ENCODE data around the gene ATP9A.

The ATP9A gene

GRCh38 chr20:51581571-51581970 is 186.6 kb downstream of the ATP9A start:
- no peak overlapping the region for H3K27ac ChIP-seq (ENCODE audit: extremely low read depth, low read depth, low read length)
- no peaks in the 10 kb centered on the region for H3K9me3 ChIP-seq (ENCODE audit: control insufficient read depth, insufficient read depth, low read depth, low read length)
- ChIA-PET CTCF (interaction anchor here (0.6 kb wide), 1 partner anchor 76 kb away, joined by 3 read pairs; no protein-coding TSS in a partner anchor), POLR2A (no interaction called here)
- H3K4me1 ChIP-seq (ENCODE audit: control insufficient read depth, insufficient read depth, low read length): no peaks in the 10 kb centered on the region
- TF ChIP-seq SALL2 (tag by site-specific recombination; IDR thresholded peaks at IDR 0.05; ENCODE audit: borderline replicate concordance) (no peak), ZNF157 (tag by site-specific recombination; IDR thresholded peaks at IDR 0.05) (no peak)
- H3K36me3 ChIP-seq (ENCODE audit: control insufficient read depth in 2 of 2, insufficient read depth in 1 of 2, low read length in 2 of 2): no peaks in the 10 kb centered on the region
- no peak overlapping the region for H3K4me3 ChIP-seq (ENCODE audit: low read depth, low read length)

GRCh38 chr20:51579137-51579536 is 189.1 kb downstream of the ATP9A start:
- Histone ChIP-seq H3K27ac (ENCODE audit: extremely low read depth, low read depth, low read length) (no peak overlapping the region), H3K9me3 (ENCODE audit: control insufficient read depth, insufficient read depth, low read depth, low read length) (no peaks in the 10 kb centered on the region), H3K36me3 (ENCODE audit: control insufficient read depth in 2 of 2, insufficient read depth in 1 of 2, low read length in 2 of 2) (no peaks in the 10 kb centered on the region), H3K4me3 (ENCODE audit: low read depth, low read length) (no peak overlapping the region), H3K4me1 (ENCODE audit: control insufficient read depth, insufficient read depth, low read length) (no peaks in the 10 kb centered on the region)
- ChIA-PET CTCF (no interaction called here), POLR2A (no interaction called here)
- no peak for TF ChIP-seq ZNF777 (tag by site-specific recombination; IDR thresholded peaks at IDR 0.05; ENCODE audit: borderline replicate concordance)
- no peak for TF ChIP-seq ZBTB26 (tag by site-specific recombination; optimal IDR thresholded peaks at IDR 0.05)
- peak; percentile 20; the same call in 1 of the 2 replicates for TF ChIP-seq ZIC2 (tag by site-specific recombination; IDR thresholded peaks at IDR 0.05)
- TF ChIP-seq ZNF221 (tag by site-specific recombination; IDR thresholded peaks at IDR 0.05; ENCODE audit: borderline replicate concordance): no peak
- no peak for TF ChIP-seq SP2 (tag by site-specific recombination; IDR thresholded peaks at IDR 0.05)
- TF ChIP-seq PRDM10 (tag by site-specific recombination; IDR thresholded peaks at IDR 0.05): peak; percentile 62
- TF ChIP-seq ZNF518A (tag by site-specific recombination; conservative IDR thresholded peaks at IDR 0.05; ENCODE audit: low read depth): no peak
- no peak for TF ChIP-seq ZNF112 (tag by site-specific recombination; IDR thresholded peaks at IDR 0.05)
- TF ChIP-seq ZNF214 (tag by site-specific recombination; IDR thresholded peaks at IDR 0.05; ENCODE audit: borderline replicate concordance): no peak

- ChIA-PET POLR2A (no interaction called here), CTCF (no interaction called here)
- Histone ChIP-seq H3K36me3 (ENCODE audit: control insufficient read depth in 2 of 2, insufficient read depth in 1 of 2, low read length in 2 of 2) (no peaks in the 10 kb centered on the region), H3K4me3 (ENCODE audit: low read depth, low read length) (no peak overlapping the region), H3K4me1 (ENCODE audit: control insufficient read depth, insufficient read depth, low read length) (no peaks in the 10 kb centered on the region), H3K9me3 (ENCODE audit: control insufficient read depth, insufficient read depth, low read depth, low read length) (no peaks in the 10 kb centered on the region), H3K27ac (ENCODE audit: extremely low read depth, low read depth, low read length) (no peak overlapping the region)
- TF ChIP-seq ZNF645 (tag by site-specific recombination; IDR thresholded peaks at IDR 0.05) (no peak), ZIC2 (tag by site-specific recombination; IDR thresholded peaks at IDR 0.05) (no peak), ZNF391 (tag by site-specific recombination; IDR thresholded peaks at IDR 0.05; ENCODE audit: borderline replicate concordance, low read depth) (no peak), ZNF707 (tag by site-specific recombination; IDR thresholded peaks at IDR 0.05) (no peak), WT1 (tag by site-specific recombination; IDR thresholded peaks at IDR 0.05) (no peak), ZSCAN18 (tag by site-specific recombination; IDR thresholded peaks at IDR 0.05) (no peak), ZNF26 (tag by site-specific recombination; IDR thresholded peaks at IDR 0.05) (no peak)
These were observed 190.1 kb downstream of the ATP9A start for GRCh38 chr20:51578145-51578459.

Data from HEK293 (cell line).